IPS-20b (cell line): Measurements from ENCODE around the gene FBXL4.

Experiments
- H3K27ac ChIP-seq: one replicate; pipeline ENCODE4 v1.5.1; 2013; ENCODE audit warnings: low read length
- H3K27me3 ChIP-seq: 2 replicates; pipeline ENCODE4 v1.6.1; 2013; ENCODE audit warnings: mild to moderate bottlenecking, low read length, inconsistent platforms; ENCODE audit not compliant: insufficient read depth
- H3K36me3 ChIP-seq: 2 replicates; pipeline ENCODE4 v1.6.1; 2013; ENCODE audit warnings: low read depth, mild to moderate bottlenecking, inconsistent platforms, low read length, moderate library complexity; ENCODE audit not compliant: insufficient read depth
- H3K4me1 ChIP-seq: 2 replicates; pipeline ENCODE4 v1.6.1; 2013; ENCODE audit warnings: mild to moderate bottlenecking, control low read depth, inconsistent platforms, low read length, moderate library complexity; ENCODE audit not compliant: insufficient read depth
- H3K4me3 ChIP-seq: 2 replicates; pipeline ENCODE4 v1.5.1; 2013; ENCODE audit warnings: mild to moderate bottlenecking, low read length, inconsistent platforms
- H3K9ac ChIP-seq: 2 replicates; pipeline ENCODE4 v1.6.1; 2013; ENCODE audit warnings: low read depth, mild to moderate bottlenecking, inconsistent platforms, low read length, moderate library complexity
- H3K9me3 ChIP-seq: 2 replicates; pipeline ENCODE4 v1.6.1; 2013; ENCODE audit warnings: mild to moderate bottlenecking, low read depth, low read length, inconsistent platforms; ENCODE audit not compliant: insufficient read depth

Gene FBXL4

GRCh38 chr6:98947411-98948292 is at the start of gene FBXL4:
FBXL4 (minus strand) TSS chr6:98947946; CDS start chr6:98926988, 20,958 bp downstream.
- Histone ChIP-seq H3K9me3 (no peaks in the 10 kb centered on the region), H3K4me1 (0 out of 2 replicates have a peak, but pooled peaks cover 6% of the 10 kb centered on the region), H3K9ac (peak within 1 kb of the TSS; percentile 85), H3K27me3 (no peaks in the 10 kb centered on the region), H3K27ac (peak within 1 kb of the TSS; percentile 13), H3K36me3 (no peaks in the 10 kb centered on the region), H3K4me3 (peak within 1 kb of the TSS; percentile 82)

GRCh38 chr6:98995116-98995515 is 47.4 kb upstream of the FBXL4 start:
- H3K9me3 ChIP-seq = no peaks in the 10 kb centered on the region
- H3K9ac ChIP-seq = no peak overlapping the region
- H3K4me1 ChIP-seq = no peaks in the 10 kb centered on the region
- H3K4me3 ChIP-seq = no peak overlapping the region
- H3K27ac ChIP-seq = no peak overlapping the region
- H3K27me3 ChIP-seq = no peaks in the 10 kb centered on the region
- no peaks in the 10 kb centered on the region for H3K36me3 ChIP-seq

GRCh38 chr6:98992535-98992934 is 44.8 kb upstream of the FBXL4 start:
- Histone ChIP-seq H3K4me3 (no peak overlapping the region), H3K4me1 (no peaks in the 10 kb centered on the region)

GRCh38 chr6:98986071-98986615 is 38.4 kb upstream of the FBXL4 start:
- no peak overlapping the region for H3K27ac ChIP-seq
- no peaks in the 10 kb centered on the region for H3K27me3 ChIP-seq
- no peaks in the 10 kb centered on the region for H3K9me3 ChIP-seq
- H3K9ac ChIP-seq = no peak overlapping the region
- H3K36me3 ChIP-seq = no peaks in the 10 kb centered on the region
- no peak overlapping the region for H3K4me3 ChIP-seq
- no peaks in the 10 kb centered on the region for H3K4me1 ChIP-seq

More at GRCh38 chr6:98992535-98992934, 44.8 kb upstream of the FBXL4 start:
- H3K9ac ChIP-seq = no peak overlapping the region
- no peaks in the 10 kb centered on the region for H3K9me3 ChIP-seq
- H3K27ac ChIP-seq = no peak overlapping the region
- no peaks in the 10 kb centered on the region for H3K36me3 ChIP-seq
- no peaks in the 10 kb centered on the region for H3K27me3 ChIP-seq

GRCh38 chr6:98985391-98985790 is 37.6 kb upstream of the FBXL4 start:
- no peak overlapping the region for H3K27ac ChIP-seq
- H3K27me3 ChIP-seq = no peaks in the 10 kb centered on the region
- no peak overlapping the region for H3K4me3 ChIP-seq
- no peaks in the 10 kb centered on the region for H3K36me3 ChIP-seq
- H3K9ac ChIP-seq = no peak overlapping the region
- no peaks in the 10 kb centered on the region for H3K9me3 ChIP-seq
- H3K4me1 ChIP-seq = no peaks in the 10 kb centered on the region

GRCh38 chr6:98984121-98984520 is 36.4 kb upstream of the FBXL4 start:
- Histone ChIP-seq H3K27me3 (no peaks in the 10 kb centered on the region), H3K36me3 (no peaks in the 10 kb centered on the region), H3K4me3 (no peak overlapping the region), H3K4me1 (no peaks in the 10 kb centered on the region), H3K27ac (no peak overlapping the region), H3K9ac (no peak overlapping the region), H3K9me3 (no peaks in the 10 kb centered on the region)

- Histone ChIP-seq H3K9me3 (no peaks in the 10 kb centered on the region), H3K27me3 (no peaks in the 10 kb centered on the region), H3K9ac (no peak overlapping the region), H3K36me3 (no peaks in the 10 kb centered on the region), H3K27ac (no peak overlapping the region), H3K4me3 (no peak overlapping the region), H3K4me1 (peaks cover 2% of the 10 kb centered on the region; the same call in 1 of the 2 replicates)
Observed at GRCh38 chr6:98981473-98981872, 33.7 kb upstream of the FBXL4 start.

GRCh38 chr6:98980819-98981218 is 33.1 kb upstream of the FBXL4 start:
- Histone ChIP-seq H3K27ac (no peak overlapping the region), H3K27me3 (no peaks in the 10 kb centered on the region), H3K4me3 (no peak overlapping the region)

GRCh38 chr6:98977671-98978292 is 30.0 kb upstream of the FBXL4 start:
- no peaks in the 10 kb centered on the region for H3K9me3 ChIP-seq
- no peak overlapping the region for H3K4me3 ChIP-seq
- no peak overlapping the region for H3K27ac ChIP-seq
- H3K4me1 ChIP-seq = peaks cover 2% of the 10 kb centered on the region; the same call in 1 of the 2 replicates
- no peaks in the 10 kb centered on the region for H3K36me3 ChIP-seq
- no peaks in the 10 kb centered on the region for H3K27me3 ChIP-seq
- H3K9ac ChIP-seq = no peak overlapping the region

More at GRCh38 chr6:98980819-98981218, 33.1 kb upstream of the FBXL4 start:
- Histone ChIP-seq H3K9me3 (no peaks in the 10 kb centered on the region), H3K36me3 (no peaks in the 10 kb centered on the region), H3K4me1 (peaks cover 2% of the 10 kb centered on the region; the same call in 1 of the 2 replicates), H3K9ac (no peak overlapping the region)

- H3K9ac ChIP-seq = no peak overlapping the region
- H3K4me3 ChIP-seq = no peak overlapping the region
- no peaks in the 10 kb centered on the region for H3K27me3 ChIP-seq
- H3K4me1 ChIP-seq = peaks cover 2% of the 10 kb centered on the region; the same call in 1 of the 2 replicates
- H3K9me3 ChIP-seq = no peaks in the 10 kb centered on the region
- no peaks in the 10 kb centered on the region for H3K36me3 ChIP-seq
- no peak overlapping the region for H3K27ac ChIP-seq
Observed at GRCh38 chr6:98976674-98977385, 29.1 kb upstream of the FBXL4 start.

- Histone ChIP-seq H3K9ac (no peak overlapping the region), H3K9me3 (no peaks in the 10 kb centered on the region), H3K27me3 (no peaks in the 10 kb centered on the region), H3K4me1 (peaks cover 10% of the 10 kb centered on the region; the same call in 1 of the 2 replicates), H3K36me3 (no peaks in the 10 kb centered on the region), H3K4me3 (no peak overlapping the region), H3K27ac (no peak overlapping the region)
Observed at GRCh38 chr6:98975421-98975820, 27.7 kb upstream of the FBXL4 start.
